Karpas-422 (cell line): ENCODE measurements around the gene THPO. TPM values are rescaled to one million over a fixed set of nuclear protein-coding genes. Genes with fewer than 3 reads are reported as not detected.

ENCODE experiments used
- DNase-seq: peaks from one replicate; pipeline ENCODE4 v3.0.0-alpha.2; 2015
- H2AFZ ChIP-seq: fragments of 200-600 bp; sonication (generic); 2 replicates; pipeline ENCODE4 v1.6.1; 2014; ENCODE audit warnings: antibody characterized with exemption, low read length, mixed read lengths
- H3K27ac ChIP-seq: fragments of 200-600 bp; sonication (generic); 2 replicates; pipeline ENCODE4 v1.5.1; 2014; ENCODE audit warnings: mild to moderate bottlenecking, low read length, moderate library complexity
- H3K27me3 ChIP-seq: fragments of 200-600 bp; sonication (generic); 2 replicates; pipeline ENCODE4 v1.6.1; 2014; ENCODE audit warnings: low read length, mixed read lengths
- H3K36me3 ChIP-seq: fragments of 200-600 bp; sonication (generic); 2 replicates; pipeline ENCODE4 v1.6.1; 2014; ENCODE audit warnings: low read length, mixed read lengths; ENCODE audit not compliant: insufficient read depth
- H3K4me1 ChIP-seq: fragments of 200-600 bp; sonication (generic); 2 replicates; pipeline ENCODE4 v1.6.1; 2014; ENCODE audit warnings: mild to moderate bottlenecking, low read length, mixed read lengths
- H3K4me2 ChIP-seq: fragments of 200-600 bp; sonication (generic); 2 replicates; pipeline ENCODE4 v1.6.1; 2014; ENCODE audit warnings: low read length, low read depth, mild to moderate bottlenecking; ENCODE audit not compliant: poor library complexity, severe bottlenecking
- H3K4me3 ChIP-seq: fragments of 200-600 bp; sonication (generic); 2 replicates; pipeline ENCODE4 v1.5.1; 2014; ENCODE audit warnings: mild to moderate bottlenecking, antibody characterized with exemption, low read length, mixed read lengths
- H3K79me2 ChIP-seq: fragments of 200-600 bp; sonication (generic); 2 replicates; pipeline ENCODE4 v1.6.1; 2014; ENCODE audit warnings: mild to moderate bottlenecking, low read length, mixed read lengths
- H3K9ac ChIP-seq: fragments of 200-600 bp; sonication (generic); 2 replicates; pipeline ENCODE4 v1.6.0; 2014; ENCODE audit warnings: low read length
- H3K9me2 ChIP-seq: fragments of 200-600 bp; sonication (generic), shearing (Covaris generic); replicated peaks from 2 replicates; pipeline ENCODE4 v1.6.0; 2014; ENCODE audit warnings: mild to moderate bottlenecking, low read length, moderate library complexity; ENCODE audit not compliant: insufficient read depth
- H3K9me3 ChIP-seq: fragments of 300-700, 200-600 bp; sonication (generic); 2 replicates; pipeline ENCODE4 v1.6.1; 2014; ENCODE audit warnings: low read length, mixed read lengths
- H4K20me1 ChIP-seq: fragments of 200-600 bp; sonication (generic); 2 replicates; pipeline ENCODE4 v1.6.1; 2014; ENCODE audit warnings: mild to moderate bottlenecking, antibody characterized with exemption, low read length, low read depth; ENCODE audit not compliant: insufficient read depth
- total RNA-seq: library from RNA; depleted of rRNA; stranded (reverse); fragments of >200 nt; shearing (Covaris generic); gene quantifications from 2 replicates; pipeline ENCODE4 v1.2.3, GENCODE V29; 2014; ENCODE audit warnings: low replicate concordance

THPO gene
- total RNA-seq, 1 experiment from 2014 or later, result 12.5 TPM

- Histone ChIP-seq H3K9ac (no peak overlapping the region), H3K4me3 (no peak overlapping the region), H2AFZ (no peak overlapping the region), H3K4me2 (no peak overlapping the region), H3K79me2 (no peaks in the 10 kb centered on the region), H3K9me2 (no peaks in the 10 kb centered on the region), H3K27ac (no peak overlapping the region), H3K27me3 (no peaks in the 10 kb centered on the region), H3K9me3 (no peaks in the 10 kb centered on the region), H4K20me1 (no peaks in the 10 kb centered on the region), H3K36me3 (no peaks in the 10 kb centered on the region), H3K4me1 (peaks cover 4% of the 10 kb centered on the region; the same call in 1 of the 2 replicates)
- DNase-seq, result no peak
Measured at GRCh38 chr3:184409331-184409926, 31.4 kb upstream of the THPO start.

GRCh38 chr3:184405075-184406030, 27.3 kb upstream of the THPO start:
- no peak overlapping the region for H3K4me3 ChIP-seq
- no peak for DNase-seq
- no peaks in the 10 kb centered on the region for H4K20me1 ChIP-seq
- H3K9me2 ChIP-seq, result no peaks in the 10 kb centered on the region
- no peaks in the 10 kb centered on the region for H3K9me3 ChIP-seq
- H3K9ac ChIP-seq, result no peak overlapping the region
- H3K27me3 ChIP-seq, result 0 out of 2 replicates have a peak, but pooled peaks cover 2% of the 10 kb centered on the region
- H3K4me2 ChIP-seq, result no peak overlapping the region
- peaks cover 4% of the 10 kb centered on the region; the same call in 1 of the 2 replicates for H3K4me1 ChIP-seq
- no peaks in the 10 kb centered on the region for H3K79me2 ChIP-seq
- no peaks in the 10 kb centered on the region for H3K36me3 ChIP-seq
- no peak overlapping the region for H2AFZ ChIP-seq
- no peak overlapping the region for H3K27ac ChIP-seq

DNA sequence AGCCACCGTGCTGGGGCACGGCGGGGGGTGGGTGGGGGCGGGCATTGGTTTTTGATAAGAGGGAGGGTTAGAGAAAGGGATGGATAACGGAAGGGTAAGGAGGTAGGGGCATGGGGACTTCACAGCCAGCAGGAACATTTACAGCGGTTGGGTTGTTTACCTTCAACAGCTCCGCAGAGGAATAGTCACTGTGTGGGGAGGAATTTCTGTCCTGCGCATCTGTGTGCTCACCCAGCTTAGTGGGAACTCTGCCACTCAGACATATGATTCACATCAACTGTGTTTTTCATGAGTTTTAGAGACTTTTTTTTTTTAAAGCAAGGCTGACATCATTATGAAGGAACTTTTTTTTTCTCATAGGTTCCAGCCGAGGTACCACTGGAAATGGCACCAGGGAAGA, 21.4 kb upstream of the THPO start:
- Histone ChIP-seq H3K4me3 (no peak overlapping the region), H3K79me2 (no peaks in the 10 kb centered on the region), H3K9me2 (no peaks in the 10 kb centered on the region), H2AFZ (no peak overlapping the region), H3K9ac (no peak overlapping the region), H3K36me3 (no peaks in the 10 kb centered on the region), H3K9me3 (no peaks in the 10 kb centered on the region), H3K27ac (no peak overlapping the region), H4K20me1 (no peaks in the 10 kb centered on the region), H3K4me2 (no peak overlapping the region), H3K4me1 (peaks cover 5% of the 10 kb centered on the region), H3K27me3 (0 out of 2 replicates have a peak, but pooled peaks cover 2% of the 10 kb centered on the region)
- no peak for DNase-seq

- no peaks in the 10 kb centered on the region for H3K79me2 ChIP-seq
- no peaks in the 10 kb centered on the region for H4K20me1 ChIP-seq
- no peak overlapping the region for H3K27ac ChIP-seq
Measured at GRCh38 chr3:184395320-184395660, 17.3 kb upstream of the THPO start.

GRCh38 chr3:184391266-184391665, 13.3 kb upstream of the THPO start:
- Histone ChIP-seq H3K4me1 (no peaks in the 10 kb centered on the region), H3K4me2 (no peak overlapping the region), H3K9me3 (no peaks in the 10 kb centered on the region), H3K27ac (no peak overlapping the region), H3K9ac (no peak overlapping the region), H2AFZ (no peak overlapping the region), H4K20me1 (peaks cover 8% of the 10 kb centered on the region; the same call in 1 of the 2 replicates), H3K27me3 (no peaks in the 10 kb centered on the region), H3K79me2 (no peaks in the 10 kb centered on the region), H3K9me2 (no peaks in the 10 kb centered on the region), H3K4me3 (no peak overlapping the region), H3K36me3 (no peaks in the 10 kb centered on the region; the same call in 1 of the 2 replicates)
- DNase-seq, result no peak

More at GRCh38 chr3:184395320-184395660, 17.3 kb upstream of the THPO start:
- Histone ChIP-seq H3K36me3 (no peaks in the 10 kb centered on the region), H3K9me3 (no peaks in the 10 kb centered on the region), H3K9me2 (no peaks in the 10 kb centered on the region), H3K4me3 (no peak overlapping the region), H3K27me3 (no peaks in the 10 kb centered on the region), H2AFZ (no peak overlapping the region), H3K9ac (no peak overlapping the region), H3K4me1 (peaks cover 5% of the 10 kb centered on the region), H3K4me2 (no peak overlapping the region)
- no peak for DNase-seq

DNA sequence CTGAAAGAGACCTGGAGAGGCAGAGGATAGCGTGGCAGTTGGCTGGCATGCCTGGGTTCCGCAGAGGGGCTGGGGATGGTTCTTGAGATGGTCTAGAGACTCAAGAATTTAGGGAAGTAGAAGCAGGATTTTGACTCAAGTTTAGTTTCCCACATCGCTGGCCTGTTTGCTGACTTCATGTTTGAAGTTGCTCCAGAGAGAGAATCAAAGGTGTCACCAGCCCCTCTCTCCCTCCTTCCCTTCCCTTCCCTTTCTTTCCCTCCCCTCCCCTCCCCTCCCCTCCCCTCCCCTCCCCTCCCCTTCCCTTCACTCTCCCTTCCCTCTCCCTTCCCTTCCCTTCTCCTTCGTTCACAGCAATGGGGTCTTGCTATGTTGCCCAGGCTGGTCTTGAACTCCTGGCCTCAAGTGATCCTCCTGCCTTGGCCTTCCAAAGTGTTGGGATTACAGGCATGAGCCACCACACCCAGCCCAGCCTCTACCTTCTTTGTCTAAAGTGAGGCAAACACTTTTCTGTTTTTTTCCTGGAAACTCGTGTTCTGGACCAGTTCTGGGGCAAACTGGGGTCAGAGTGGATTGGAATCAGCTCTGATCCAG, 12.0 kb upstream of the THPO start:
- Histone ChIP-seq H3K27ac (no peak overlapping the region), H2AFZ (no peak overlapping the region), H3K27me3 (no peaks in the 10 kb centered on the region), H3K4me1 (no peaks in the 10 kb centered on the region), H3K9me3 (no peaks in the 10 kb centered on the region), H3K9me2 (no peaks in the 10 kb centered on the region), H4K20me1 (peaks cover 8% of the 10 kb centered on the region; the same call in 1 of the 2 replicates), H3K4me2 (no peak overlapping the region), H3K79me2 (no peaks in the 10 kb centered on the region), H3K9ac (no peak overlapping the region), H3K4me3 (no peak overlapping the region), H3K36me3 (no peaks in the 10 kb centered on the region; the same call in 1 of the 2 replicates)
- DNase-seq, result no peak

- DNase-seq, result no peak
- Histone ChIP-seq H3K27ac (no peak overlapping the region), H3K9ac (no peak overlapping the region), H3K4me3 (no peak overlapping the region), H3K4me1 (no peaks in the 10 kb centered on the region), H3K79me2 (no peaks in the 10 kb centered on the region), H3K9me3 (no peaks in the 10 kb centered on the region), H3K36me3 (no peaks in the 10 kb centered on the region; the same call in 1 of the 2 replicates), H2AFZ (no peak overlapping the region), H3K27me3 (no peaks in the 10 kb centered on the region), H3K4me2 (no peak overlapping the region), H4K20me1 (peaks cover 8% of the 10 kb centered on the region; the same call in 1 of the 2 replicates), H3K9me2 (no peaks in the 10 kb centered on the region)
Measured at GRCh38 chr3:184389384-184389783, 11.4 kb upstream of the THPO start.

DNA sequence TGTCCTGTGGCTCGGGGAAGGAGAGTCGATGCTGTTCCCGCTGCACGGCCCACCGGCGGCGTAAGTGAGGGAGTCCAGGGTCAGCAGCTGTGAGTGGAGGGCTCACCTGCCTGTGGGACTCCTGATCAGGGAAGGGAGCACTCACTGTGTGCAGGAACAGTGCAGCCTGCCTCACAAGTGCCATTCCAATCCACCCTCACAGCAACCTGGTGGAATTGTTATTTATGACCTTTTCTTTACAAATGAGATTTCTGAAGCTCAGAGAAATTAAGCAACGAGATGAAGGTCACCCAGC, 10.9 kb upstream of the THPO start:
- H4K20me1 ChIP-seq, result peaks cover 8% of the 10 kb centered on the region; the same call in 1 of the 2 replicates
- no peaks in the 10 kb centered on the region for H3K9me3 ChIP-seq
- no peak overlapping the region for H3K4me3 ChIP-seq
- H3K36me3 ChIP-seq, result no peaks in the 10 kb centered on the region; the same call in 1 of the 2 replicates
- no peak for DNase-seq
- no peak overlapping the region for H3K27ac ChIP-seq
- no peak overlapping the region for H3K4me2 ChIP-seq
- H3K4me1 ChIP-seq, result no peaks in the 10 kb centered on the region
- no peaks in the 10 kb centered on the region for H3K27me3 ChIP-seq
- H2AFZ ChIP-seq, result no peak overlapping the region
- H3K79me2 ChIP-seq, result no peaks in the 10 kb centered on the region
- no peaks in the 10 kb centered on the region for H3K9me2 ChIP-seq
- H3K9ac ChIP-seq, result no peak overlapping the region
